Keratinocyte (primary cell): Measurements from ENCODE around the gene NGEF. TPM values are rescaled to one million over a fixed set of nuclear protein-coding genes. Genes with fewer than 3 reads are reported as not detected.

Source experiments
- DNase-seq: peaks from one replicate; pipeline ENCODE4 v3.0.0-alpha.2; 2011; ENCODE audit warnings: low read depth, missing footprints, low spot score
- FAIRE-seq: peaks from 2 replicates; lab custom pipeline; 2011; peaks lifted over from hg19 to GRCh38; lab: Jason Lieb, UNC
- H2AFZ ChIP-seq: 2 replicates; pipeline ENCODE4 v1.6.0; 2012; ENCODE audit warnings: low read length, control low read depth, inconsistent platforms; ENCODE audit not compliant: control insufficient read depth
- H3K27ac ChIP-seq: 2 replicates; pipeline ENCODE4 v1.5.1; 2011; ENCODE audit warnings: low read length; ENCODE audit not compliant: control insufficient read depth, insufficient read depth
- H3K27me3 ChIP-seq: 3 replicates; pipeline ENCODE4 v1.6.0; 2011; ENCODE audit warnings: low read length; ENCODE audit not compliant: control insufficient read depth, insufficient read depth; ENCODE audit errors: extremely low read depth
- H3K36me3 ChIP-seq, 2 experiments: 2 replicates in 1 of 2; 3 replicates in 1 of 2; pipeline ENCODE4 v1.5.1; 2011; ENCODE audit warnings: low read length in 2 of 2, mild to moderate bottlenecking in 1 of 2; ENCODE audit not compliant: control insufficient read depth in 2 of 2, insufficient read depth in 2 of 2; ENCODE audit errors: extremely low read depth in 1 of 2
- H3K4me1 ChIP-seq: 3 replicates; pipeline ENCODE4 v1.5.1; 2011; ENCODE audit warnings: low read length; ENCODE audit not compliant: control insufficient read depth, insufficient read depth; ENCODE audit errors: extremely low read depth
- H3K4me2 ChIP-seq: 3 replicates; pipeline ENCODE4 v1.6.0; 2011; ENCODE audit warnings: low read depth, low read length; ENCODE audit not compliant: control insufficient read depth, insufficient read depth; ENCODE audit errors: extremely low read depth
- H3K4me3 ChIP-seq, 3 experiments: fragments of 200-600 bp in 1 of 3; sonication (generic) in 1 of 3; 2 replicates in 2 of 3; 3 replicates in 1 of 3; pipeline ENCODE4 v1.5.1; 2011 to 2016; ENCODE audit warnings: low read length in 3 of 3, mild to moderate bottlenecking in 3 of 3, control low read depth in 2 of 3, inconsistent platforms in 1 of 3, low read depth in 1 of 3, mixed read lengths in 1 of 3, mixed run types in 1 of 3, moderate library complexity in 1 of 3; ENCODE audit not compliant: control insufficient read depth in 2 of 3, insufficient read depth in 2 of 3; ENCODE audit errors: extremely low read depth in 1 of 3
- H3K79me2 ChIP-seq: 2 replicates; pipeline ENCODE4 v1.6.0; 2012; ENCODE audit warnings: low read length; ENCODE audit not compliant: control insufficient read depth, insufficient read depth
- H3K9ac ChIP-seq: 3 replicates; pipeline ENCODE4 v1.6.0; 2011; ENCODE audit warnings: low read length; ENCODE audit not compliant: control insufficient read depth, insufficient read depth; ENCODE audit errors: extremely low read depth
- H3K9me1 ChIP-seq: 3 replicates; pipeline ENCODE4 v1.6.0; 2011; ENCODE audit warnings: low read length; ENCODE audit not compliant: control insufficient read depth, insufficient read depth; ENCODE audit errors: extremely low read depth
- H3K9me3 ChIP-seq: 2 replicates; pipeline ENCODE4 v1.5.1; 2012; ENCODE audit warnings: low read depth, low read length; ENCODE audit not compliant: control insufficient read depth
- H4K20me1 ChIP-seq: 3 replicates; pipeline ENCODE4 v1.6.0; 2011; ENCODE audit warnings: low read length; ENCODE audit not compliant: control insufficient read depth, insufficient read depth; ENCODE audit errors: extremely low read depth
- EZH2 ChIP-seq: IDR thresholded peaks from one replicate; pipeline ENCODE4 v1.6.1; 2012; ENCODE audit warnings: inconsistent platforms, mild to moderate bottlenecking, low read length, moderate library complexity
- dilution Hi-C: fragments of 300-500 bp; cut with MboI; formaldehyde crosslinking; loops from one replicate; pipeline ENCODE4 v1.7.0; 2020; ENCODE audit warnings: low sequenced_read_pairs; ENCODE audit not compliant: extremely low pct_ligation_motif_present
- polyA plus RNA-seq, 5 experiments: library from polyadenylated mRNA; depleted of rRNA in 3 of 5; stranded (reverse) in 3 of 5; stranded (forward) in 1 of 5; unstranded in 1 of 5; fragments of >200 nt; gene quantifications; 1 replicate in 1 of 5; 2 replicates in 3 of 5; 3 replicates in 1 of 5; pipeline versions ENCODE4 v1.2.1 to v1.2.3, GENCODE V29; 2011 to 2012; ENCODE audit warnings: missing spikeins in 2 of 5, low read depth in 1 of 5, low replicate concordance in 1 of 5
- TF ChIP-seq, protein P1 (sequence below), 3 experiments: IDR thresholded peaks in 1 of 3; conservative IDR thresholded peaks in 1 of 3; optimal IDR thresholded peaks in 1 of 3; 2 replicates in 2 of 3; 3 replicates in 1 of 3; pipeline versions ENCODE3 to v1.5.1; 2011; ENCODE audit warnings: low read length in 3 of 3, mild to moderate bottlenecking in 3 of 3, moderate library complexity in 2 of 3, control low read depth in 1 of 3, inconsistent platforms in 1 of 3; ENCODE audit not compliant: insufficient read depth in 2 of 3; ENCODE audit errors: extremely low read depth in 1 of 3

Gene NGEF
- polyA plus RNA-seq, 1 donor (not counting 4 experiments of a cell fraction or from before 2014, with no cell fraction given), result 0.17 TPM

DNA sequence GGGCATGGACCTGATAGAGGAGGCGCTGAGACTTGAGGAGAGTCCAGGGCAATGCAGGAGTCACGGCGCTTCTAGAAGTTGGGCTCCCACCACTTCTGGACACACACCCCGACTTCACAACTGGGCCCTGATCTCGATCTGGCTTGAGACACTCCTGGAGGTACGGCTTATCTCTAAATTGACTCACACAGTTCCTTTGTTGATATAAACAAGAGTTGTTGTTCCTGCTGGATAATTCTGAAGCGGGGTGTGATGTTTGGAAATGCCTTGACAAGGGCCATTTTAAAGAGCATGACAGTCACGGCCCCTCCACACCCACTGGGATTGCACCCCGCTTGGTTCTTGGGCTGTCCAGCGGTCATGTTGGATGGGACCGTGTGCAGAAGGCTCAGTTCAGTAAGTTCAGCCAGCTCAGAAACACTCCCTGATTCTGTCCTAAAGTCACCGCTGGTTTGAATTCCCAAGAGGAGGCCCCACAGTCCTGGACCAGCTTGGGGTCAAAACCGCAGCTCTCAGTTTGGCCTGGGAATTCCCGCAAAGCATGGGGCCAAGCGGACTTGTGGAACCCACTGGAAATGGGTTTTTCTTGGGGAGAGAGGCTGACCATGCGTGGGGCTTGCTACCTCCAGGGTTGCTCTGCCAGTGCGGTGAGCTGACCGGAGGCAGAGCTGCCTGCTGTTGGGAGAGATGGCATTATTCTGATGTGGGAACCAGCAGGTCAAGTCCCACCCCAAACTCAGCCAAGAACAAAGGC, 10.1 kb upstream of the NGEF start:
- no peak for FAIRE-seq
- Histone ChIP-seq H3K9me1 (no peaks in the 10 kb centered on the region), H3K36me3 (no peaks in the 10 kb centered on the region), H3K4me3 (no peak overlapping the region), H3K4me2 (no peak overlapping the region), H3K27ac (no peak overlapping the region), H3K4me1 (peaks cover 11% of the 10 kb centered on the region), H3K9ac (no peak overlapping the region), H2AFZ (no peak overlapping the region), H4K20me1 (no peaks in the 10 kb centered on the region), H3K27me3 (no peaks in the 10 kb centered on the region), H3K9me3 (no peaks in the 10 kb centered on the region), H3K79me2 (no peaks in the 10 kb centered on the region)
- no peak for TF ChIP-seq EZH2
- dilution Hi-C loops, result no loop called here
- DNase-seq, result no peak

DNA sequence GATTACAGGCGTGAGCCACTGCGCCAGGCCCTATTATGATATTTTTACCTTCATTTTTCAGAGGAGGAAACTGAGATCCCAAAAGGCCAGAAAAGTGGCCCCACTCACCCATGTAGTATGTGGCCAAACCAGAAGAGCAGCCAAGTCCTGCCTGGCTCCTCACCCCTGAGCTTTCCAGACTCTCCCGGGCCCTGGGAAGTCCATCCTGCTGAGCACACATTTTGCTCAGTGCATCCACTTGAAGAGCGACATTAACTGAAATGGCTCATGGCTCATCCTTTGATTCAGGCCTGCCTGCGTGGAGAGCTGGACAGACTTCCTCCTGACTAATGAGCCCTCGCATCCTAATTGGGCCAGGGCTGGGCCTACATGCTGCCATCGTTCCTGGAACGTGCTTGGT, 9.5 kb upstream of the NGEF start:
- no peaks in the 10 kb centered on the region for H3K9me1 ChIP-seq
- no peak overlapping the region for H3K4me2 ChIP-seq
- dilution Hi-C loops, result no loop called here
- peaks cover 11% of the 10 kb centered on the region for H3K4me1 ChIP-seq
- no peak overlapping the region for H3K4me3 ChIP-seq
- H3K36me3 ChIP-seq, result no peaks in the 10 kb centered on the region
- no peak overlapping the region for H2AFZ ChIP-seq
- H3K9ac ChIP-seq, result no peak overlapping the region
- DNase-seq, result no peak
- TF ChIP-seq EZH2, result no peak
- TF ChIP-seq, protein P1, sequence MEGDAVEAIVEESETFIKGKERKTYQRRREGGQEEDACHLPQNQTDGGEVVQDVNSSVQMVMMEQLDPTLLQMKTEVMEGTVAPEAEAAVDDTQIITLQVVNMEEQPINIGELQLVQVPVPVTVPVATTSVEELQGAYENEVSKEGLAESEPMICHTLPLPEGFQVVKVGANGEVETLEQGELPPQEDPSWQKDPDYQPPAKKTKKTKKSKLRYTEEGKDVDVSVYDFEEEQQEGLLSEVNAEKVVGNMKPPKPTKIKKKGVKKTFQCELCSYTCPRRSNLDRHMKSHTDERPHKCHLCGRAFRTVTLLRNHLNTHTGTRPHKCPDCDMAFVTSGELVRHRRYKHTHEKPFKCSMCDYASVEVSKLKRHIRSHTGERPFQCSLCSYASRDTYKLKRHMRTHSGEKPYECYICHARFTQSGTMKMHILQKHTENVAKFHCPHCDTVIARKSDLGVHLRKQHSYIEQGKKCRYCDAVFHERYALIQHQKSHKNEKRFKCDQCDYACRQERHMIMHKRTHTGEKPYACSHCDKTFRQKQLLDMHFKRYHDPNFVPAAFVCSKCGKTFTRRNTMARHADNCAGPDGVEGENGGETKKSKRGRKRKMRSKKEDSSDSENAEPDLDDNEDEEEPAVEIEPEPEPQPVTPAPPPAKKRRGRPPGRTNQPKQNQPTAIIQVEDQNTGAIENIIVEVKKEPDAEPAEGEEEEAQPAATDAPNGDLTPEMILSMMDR (optimal IDR thresholded peaks at IDR 0.05 in 1 of 3, IDR thresholded peaks at IDR 0.05 in 1 of 3, conservative IDR thresholded peaks at IDR 0.05 in 1 of 3; ENCODE audit: extremely low read depth in 1 of 3, insufficient read depth in 2 of 3, low read length in 3 of 3), result no peak
- FAIRE-seq, result no peak
- no peaks in the 10 kb centered on the region for H4K20me1 ChIP-seq
- no peaks in the 10 kb centered on the region for H3K9me3 ChIP-seq
- no peaks in the 10 kb centered on the region for H3K27me3 ChIP-seq
- no peak overlapping the region for H3K27ac ChIP-seq
- no peaks in the 10 kb centered on the region for H3K79me2 ChIP-seq
